GM08714 (cell line): ENCODE results near the gene DOHH.
"Not testable (repeated sequence)": the region's sequence is repeated elsewhere in the genome, so short reads cannot be mapped to it uniquely, and the experiment has no call there.

ENCODE experiments used
- H3K4me3 ChIP-seq: fragments of 200-500 bp; sonication (Bioruptor generic); 2 replicates; pipeline ENCODE4 v1.5.1; 2014; ENCODE audit warnings: mild to moderate bottlenecking, low read length, inconsistent platforms
- ZNF274 ChIP-seq: IDR thresholded peaks from 2 replicates; pipeline ENCODE4 v1.6.1; 2012; ENCODE audit warnings: mild to moderate bottlenecking, low read depth, low read length

Gene DOHH

DNA sequence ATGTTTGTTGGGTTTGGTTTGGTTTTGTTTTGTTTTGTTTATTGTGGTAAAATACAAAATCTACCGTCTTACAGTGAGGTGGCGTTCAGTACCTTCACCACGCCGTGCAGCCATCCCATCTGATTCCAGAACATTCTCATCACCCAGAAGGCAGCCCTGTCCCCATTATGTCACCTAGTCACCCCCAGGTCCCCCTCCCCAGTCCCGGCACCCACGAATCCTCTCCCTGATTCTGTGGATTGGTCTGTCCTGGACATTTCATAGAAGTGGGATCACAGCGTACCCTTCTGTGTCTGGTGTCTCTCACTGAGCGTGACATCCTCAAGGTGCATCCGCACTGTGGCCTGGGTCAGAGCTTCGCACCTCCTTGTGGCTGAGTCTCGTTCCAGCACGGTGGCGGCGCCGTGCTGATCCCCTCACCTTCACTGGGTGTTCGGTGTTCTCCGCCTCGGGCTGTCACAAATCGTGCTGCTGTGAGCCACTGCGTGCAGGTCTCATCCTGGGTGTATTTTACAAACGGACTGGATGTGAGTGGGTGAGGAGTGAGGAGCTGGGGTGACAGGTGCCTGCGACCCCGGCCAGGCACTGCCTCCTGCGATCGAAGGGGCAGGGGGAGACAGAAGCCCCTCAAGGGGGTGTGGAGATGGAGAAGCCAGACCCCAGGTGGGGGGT is 37.9 kb upstream of the DOHH start:
- no peak for TF ChIP-seq ZNF274
- H3K4me3 ChIP-seq = no peak overlapping the region

GRCh38 chr19:3537438-3538240 is 37.2 kb upstream of the DOHH start:
- H3K4me3 ChIP-seq = no peak overlapping the region
- TF ChIP-seq ZNF274 = no peak

- no peak overlapping the region for H3K4me3 ChIP-seq
- TF ChIP-seq ZNF274 = no peak
These were observed 36.6 kb upstream of the DOHH start for GRCh38 chr19:3537101-3537437.

GRCh38 chr19:3536429-3537100 is 36.1 kb upstream of the DOHH start:
- TF ChIP-seq ZNF274 = no peak
- no peak overlapping the region for H3K4me3 ChIP-seq

DNA sequence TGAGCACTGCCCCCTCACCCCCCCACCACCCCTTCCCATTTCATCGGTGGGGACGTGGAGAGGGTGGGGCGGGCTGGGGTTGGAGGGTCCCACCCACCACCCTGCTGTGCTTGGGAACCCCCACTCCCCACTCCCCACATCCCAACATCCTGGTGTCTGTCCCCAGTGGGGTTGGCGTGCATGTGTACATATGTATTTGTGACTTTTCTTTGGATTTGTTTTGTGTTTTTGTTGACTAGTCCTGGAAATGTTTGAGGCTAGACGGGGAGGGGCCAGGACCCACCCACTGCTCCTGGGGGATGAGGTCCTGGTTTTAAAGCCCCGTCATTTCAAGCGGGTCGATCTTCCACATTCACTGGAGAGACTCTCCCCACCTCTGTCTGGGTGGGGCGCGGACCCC is 35.5 kb upstream of the DOHH start:
- TF ChIP-seq ZNF274 = no peak
- H3K4me3 ChIP-seq = no peak overlapping the region

DNA sequence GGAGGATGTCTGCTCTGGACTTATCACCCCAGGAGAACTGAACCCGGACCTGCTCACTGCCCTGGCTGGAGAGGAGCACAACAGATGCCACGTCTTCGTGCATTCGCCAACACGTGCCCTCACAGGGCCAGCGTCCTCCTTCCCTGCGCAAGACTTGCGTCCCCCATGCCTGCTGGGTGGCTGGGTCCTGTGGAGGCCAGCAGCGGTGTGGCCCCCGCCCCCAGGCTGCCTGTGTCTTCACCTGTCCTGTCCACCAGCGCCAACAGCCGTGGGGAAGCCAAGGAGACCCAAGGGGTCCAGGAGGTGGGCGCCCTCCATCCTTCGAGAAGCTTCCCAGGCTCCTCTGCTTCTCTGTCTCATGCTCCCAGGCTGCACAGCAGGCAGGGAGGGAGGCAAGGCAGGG is 35.1 kb upstream of the DOHH start:
- TF ChIP-seq ZNF274 = no peak
- no peak overlapping the region for H3K4me3 ChIP-seq

DNA sequence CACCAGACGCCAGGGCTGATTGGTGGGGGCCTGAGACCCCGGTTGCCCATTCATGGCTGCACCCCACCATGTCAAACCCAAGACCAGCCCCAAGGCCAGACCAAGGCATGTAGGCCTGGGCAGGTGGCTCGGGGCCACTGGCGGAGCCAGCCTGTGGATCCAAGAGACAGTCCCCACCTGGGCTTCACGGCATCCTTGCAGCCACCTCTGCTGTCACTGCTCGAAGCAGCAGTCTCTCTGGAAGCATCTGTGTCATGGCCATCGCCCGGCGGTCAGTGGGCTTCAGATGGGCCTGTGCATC is 34.7 kb upstream of the DOHH start:
- TF ChIP-seq ZNF274 = no peak
- no peak overlapping the region for H3K4me3 ChIP-seq

- no peak overlapping the region for H3K4me3 ChIP-seq
- no peak for TF ChIP-seq ZNF274
These were observed 34.1 kb upstream of the DOHH start for GRCh38 chr19:3534375-3535234.

DNA sequence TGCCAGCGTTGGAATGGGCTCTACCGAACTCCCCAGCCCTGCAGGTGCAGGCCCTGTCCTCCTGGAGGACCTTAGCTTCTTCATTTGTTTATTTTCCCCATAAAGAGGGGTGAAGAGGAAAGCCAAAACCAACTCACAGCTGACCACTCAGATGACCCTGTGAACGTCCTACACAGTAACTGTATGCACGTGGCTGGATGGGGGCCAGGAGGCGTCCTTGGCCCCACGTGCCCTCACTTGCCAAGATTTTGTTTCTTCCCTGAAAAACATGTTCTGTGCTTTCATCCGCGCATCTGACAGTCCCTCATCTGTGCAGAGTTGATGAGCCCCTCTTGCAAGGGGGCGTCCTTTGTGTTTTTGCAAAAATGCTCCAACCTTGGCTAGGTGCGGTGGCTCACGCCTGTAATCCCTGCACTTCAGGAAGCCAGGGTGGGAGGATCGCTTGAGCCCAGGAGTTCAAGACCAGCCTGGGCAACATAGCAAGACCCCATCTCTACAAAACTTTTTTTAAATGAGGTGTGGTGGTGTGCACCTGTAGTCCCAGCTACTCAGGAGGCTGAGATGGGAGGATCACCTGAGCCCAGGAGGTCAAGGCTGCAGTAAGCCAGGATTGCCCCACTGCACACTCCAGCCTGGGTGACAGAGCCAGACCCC is 33.2 kb upstream of the DOHH start:
- no peak overlapping the region for H3K4me3 ChIP-seq
- no peak for TF ChIP-seq ZNF274

DNA sequence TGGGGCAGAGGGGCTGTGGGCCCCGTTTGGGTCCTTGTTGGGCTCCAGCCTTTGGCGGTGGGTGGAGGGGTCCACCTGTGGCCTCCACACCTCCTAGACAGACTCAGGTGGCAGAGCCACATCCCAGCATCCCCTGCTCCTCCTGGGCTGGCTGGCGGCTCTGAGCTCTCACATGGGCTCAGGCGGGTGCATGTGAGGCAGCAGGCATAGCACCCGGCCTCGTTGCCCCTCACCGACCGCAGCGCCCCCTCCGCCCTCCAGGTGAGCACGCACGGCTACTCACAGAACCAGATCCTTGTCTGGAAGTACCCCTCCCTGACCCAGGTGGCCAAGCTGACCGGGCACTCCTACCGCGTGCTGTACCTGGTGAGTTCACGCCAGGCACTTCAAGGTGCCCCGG is 32.6 kb upstream of the DOHH start:
- H3K4me3 ChIP-seq = no peak overlapping the region
- no peak for TF ChIP-seq ZNF274

DNA sequence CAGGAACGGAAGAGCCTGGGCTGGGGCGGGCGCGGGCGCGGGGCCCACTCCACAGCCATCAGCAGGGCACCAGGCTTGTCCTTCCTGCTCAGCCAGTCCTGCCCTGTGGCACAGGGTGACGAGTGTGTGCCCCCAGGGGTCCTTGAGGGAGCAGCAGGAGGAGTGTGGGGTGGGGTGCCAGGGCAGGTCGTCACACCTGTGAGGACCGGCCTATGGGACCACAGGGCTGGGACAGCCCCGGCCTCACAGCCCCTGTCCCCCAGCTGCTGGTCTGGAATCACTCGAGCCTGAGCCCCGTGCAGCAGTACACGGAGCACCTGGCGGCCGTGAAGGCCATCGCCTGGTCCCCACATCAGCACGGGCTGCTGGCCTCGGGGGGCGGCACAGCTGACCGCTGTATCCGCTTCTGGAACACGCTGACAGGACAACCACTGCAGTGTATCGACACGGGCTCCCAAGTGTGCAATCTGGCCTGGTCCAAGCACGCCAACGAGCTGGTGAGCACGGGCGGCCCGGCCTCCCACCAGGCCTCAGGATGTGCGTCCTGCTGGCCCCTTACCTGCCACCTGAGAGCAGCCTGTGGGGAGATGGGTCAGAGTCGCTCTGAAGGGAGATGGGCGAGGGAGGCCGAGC is 31.8 kb upstream of the DOHH start:
- TF ChIP-seq ZNF274 = no peak
- no peak overlapping the region for H3K4me3 ChIP-seq

DNA sequence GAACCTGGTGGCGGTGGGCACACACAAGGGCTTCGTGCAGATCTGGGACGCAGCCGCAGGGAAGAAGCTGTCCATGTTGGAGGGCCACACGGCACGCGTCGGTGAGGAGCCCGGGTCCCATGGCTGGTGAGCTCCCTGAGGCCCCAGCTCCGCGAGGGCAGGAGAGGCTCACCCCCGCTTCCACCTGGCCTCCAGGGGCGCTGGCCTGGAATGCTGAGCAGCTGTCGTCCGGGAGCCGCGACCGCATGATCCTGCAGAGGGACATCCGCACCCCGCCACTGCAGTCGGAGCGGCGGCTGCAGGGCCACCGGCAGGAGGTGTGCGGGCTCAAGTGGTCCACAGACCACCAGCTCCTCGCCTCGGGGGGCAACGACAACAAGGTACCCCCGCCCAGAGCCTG is 31.2 kb upstream of the DOHH start:
- no peak overlapping the region for H3K4me3 ChIP-seq
- TF ChIP-seq ZNF274 = no peak

DNA sequence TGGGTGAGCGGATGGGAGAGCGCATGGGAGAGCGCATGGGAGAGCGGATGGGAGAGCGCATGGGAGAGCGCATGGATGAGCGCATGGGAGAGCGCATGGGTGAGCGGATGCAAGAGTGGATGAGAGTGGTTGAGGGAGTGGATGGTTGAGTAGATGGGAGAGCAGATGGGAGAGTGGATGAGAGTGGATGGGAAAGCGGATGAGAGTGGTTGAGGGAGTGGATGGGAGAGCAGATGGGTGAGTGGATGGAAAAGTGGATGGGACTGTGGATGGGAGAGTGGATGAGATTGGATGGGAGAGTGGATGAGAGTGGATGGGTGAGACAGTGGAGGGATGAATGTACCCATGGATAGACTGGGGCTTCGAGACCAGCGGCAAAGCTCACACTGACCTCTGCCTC is 29.9 kb upstream of the DOHH start:
- no peak overlapping the region for H3K4me3 ChIP-seq
- no peak for TF ChIP-seq ZNF274

DNA sequence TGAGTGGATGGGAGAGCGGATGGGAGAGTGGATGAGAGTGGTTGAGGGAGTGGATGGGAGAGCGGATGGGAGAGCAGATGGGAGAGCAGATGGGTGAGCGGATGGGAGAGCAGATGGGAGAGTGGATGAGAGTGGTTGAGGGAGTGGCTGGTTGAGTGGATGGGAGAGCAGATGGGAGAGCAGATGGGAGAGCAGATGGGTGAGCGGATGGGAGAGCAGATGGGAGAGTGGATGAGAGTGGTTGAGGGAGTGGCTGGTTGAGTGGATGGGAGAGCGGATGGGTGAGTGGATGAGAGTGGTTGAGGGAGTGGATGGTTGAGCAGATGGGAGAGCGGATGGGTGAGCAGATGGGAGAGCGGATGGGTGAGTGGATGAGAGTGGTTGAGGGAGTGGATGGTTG is 28.8 kb upstream of the DOHH start:
- not testable (repeated sequence) for H3K4me3 ChIP-seq
